Fibroblast of lung (primary cell): ENCODE data around the gene RCN1. TPM values are rescaled to one million over a fixed set of nuclear protein-coding genes. Genes with fewer than 3 reads are reported as not detected.
A peak's percentile ranks its signal among the peaks of the same experiment; 100 is the strongest.

Source experiments
- DNase-seq, 2 donors: peaks; one replicate each; pipeline versions ENCODE4 v3.0.0 to v3.0.0-alpha.2; 2010; ENCODE audit warnings: low read depth in 2 of 2
- H2AFZ ChIP-seq: 2 replicates; pipeline ENCODE4 v1.5.1; 2012; ENCODE audit warnings: low read length, control low read depth, inconsistent platforms
- H3K27ac ChIP-seq: 2 replicates; pipeline ENCODE4 v1.5.1; 2011; ENCODE audit warnings: low read length, control low read depth; ENCODE audit not compliant: insufficient read depth
- H3K27me3 ChIP-seq: 2 replicates; pipeline ENCODE4 v1.5.1; 2011; ENCODE audit warnings: mild to moderate bottlenecking, low read length; ENCODE audit not compliant: control insufficient read depth, insufficient read depth
- H3K36me3 ChIP-seq: 2 replicates; pipeline ENCODE4 v1.5.1; 2011; ENCODE audit warnings: low read length; ENCODE audit not compliant: control insufficient read depth, insufficient read depth
- H3K4me1 ChIP-seq: 2 replicates; pipeline ENCODE4 v1.5.1; 2011; ENCODE audit warnings: low read length; ENCODE audit not compliant: control insufficient read depth, insufficient read depth; ENCODE audit errors: extremely low read depth
- H3K4me2 ChIP-seq: 2 replicates; pipeline ENCODE4 v1.5.1; 2011; ENCODE audit warnings: low read length, control low read depth; ENCODE audit not compliant: insufficient read depth; ENCODE audit errors: extremely low read depth
- H3K4me3 ChIP-seq, 4 experiments: fragments of 200-600 bp in 1 of 4; sonication (generic) in 1 of 4; replicated peaks in 1 of 4; 2 replicates each; pipeline ENCODE4 v1.5.1; 2011 to 2016; ENCODE audit warnings: low read length in 4 of 4, low read depth in 3 of 4, mild to moderate bottlenecking in 3 of 4, control low read depth in 2 of 4, inconsistent platforms in 1 of 4, mixed read lengths in 1 of 4; ENCODE audit not compliant: insufficient read depth in 1 of 4; ENCODE audit errors: control extremely low read depth in 1 of 4
- H3K79me2 ChIP-seq: 2 replicates; pipeline ENCODE4 v1.5.1; 2012; ENCODE audit warnings: mild to moderate bottlenecking, low read length, inconsistent platforms; ENCODE audit not compliant: control insufficient read depth, insufficient read depth
- H3K9ac ChIP-seq: 2 replicates; pipeline ENCODE4 v1.5.1; 2011; ENCODE audit warnings: mild to moderate bottlenecking, low read length, control low read depth; ENCODE audit not compliant: insufficient read depth
- H3K9me3 ChIP-seq: 2 replicates; pipeline ENCODE4 v1.5.1; 2012; ENCODE audit warnings: low read depth, low read length; ENCODE audit not compliant: control insufficient read depth, insufficient read depth
- H4K20me1 ChIP-seq: 2 replicates; pipeline ENCODE4 v1.5.1; 2011; ENCODE audit warnings: low read length; ENCODE audit not compliant: control insufficient read depth, insufficient read depth; ENCODE audit errors: extremely low read depth
- CTCF ChIP-seq, 2 donors: IDR thresholded peaks in 1 of 2; conservative IDR thresholded peaks in 1 of 2; 1 replicate in 1 of 2; 2 replicates in 1 of 2; pipeline ENCODE4 v1.5.1; 2011 to 2012; ENCODE audit warnings: low read length in 2 of 2, control low read depth in 1 of 2, inconsistent platforms in 1 of 2, low read depth in 1 of 2, mild to moderate bottlenecking in 1 of 2
- EZH2 ChIP-seq: IDR thresholded peaks from 2 replicates; pipeline ENCODE4 v1.5.1; 2012; ENCODE audit warnings: low read length, control low read depth, mild to moderate bottlenecking; ENCODE audit errors: missing control alignments
- polyA minus RNA-seq: library from RNA; depleted of rRNA, polyadenylated mRNA; stranded (reverse); fragments of >200 nt; gene quantifications from 2 replicates; pipeline ENCODE4 v1.2.3, GENCODE V29; 2011; ENCODE audit warnings: low replicate concordance
- polyA plus RNA-seq, 2 donors: library from polyadenylated mRNA; depleted of rRNA in 1 of 2; stranded (reverse) in 1 of 2; unstranded in 1 of 2; fragments of >200 nt; gene quantifications; 2 replicates each; pipeline ENCODE4 v1.2.1, GENCODE V29; 2011 to 2012; ENCODE audit warnings: missing spikeins in 1 of 2
- total RNA-seq: library from RNA; depleted of rRNA; stranded (reverse); fragments of >200 nt; gene quantifications from 2 replicates; pipeline ENCODE4 v1.2.1, GENCODE V29; 2014

The RCN1 gene
- total RNA-seq (253 and 371 TPM in 2 replicates), polyA plus RNA-seq (312 and 436 TPM in 2 replicates), polyA minus RNA-seq (19.5 and 24.4 TPM in 2 replicates)
- 306 and 422 TPM in 2 replicates for polyA plus RNA-seq (2012)

- DNase-seq = peak; percentile 85 to 88
- Histone ChIP-seq H3K27me3 (no peaks in the 10 kb centered on the region), H2AFZ (peak within 1 kb of the TSS; percentile 57), H3K36me3 (no peaks in the 10 kb centered on the region), H3K9me3 (no peaks in the 10 kb centered on the region), H3K4me3 (peak within 1 kb of the TSS; percentile 86 to 93 (median 88)), H3K4me2 (peak within 1 kb of the TSS; percentile 89), H3K9ac (peak within 1 kb of the TSS; percentile 95), H3K4me1 (peaks cover 24% of the 10 kb centered on the region), H4K20me1 (no peaks in the 10 kb centered on the region), H3K27ac (peak within 1 kb of the TSS; percentile 97), H3K79me2 (peaks cover 47% of the 10 kb centered on the region)
- no peak for TF ChIP-seq EZH2
- no peak for TF ChIP-seq CTCF (conservative IDR thresholded peaks at IDR 0.05 in 1 of 2, IDR thresholded peaks at IDR 0.05 in 1 of 2; ENCODE audit: low read depth in 1 of 2, low read length in 2 of 2)
These were observed at the start of gene RCN1 for GRCh38 chr11:32090545-32091370. RCN1 (plus strand) TSS chr11:32091074; CDS start chr11:32091197, 123 bp downstream.

DNA sequence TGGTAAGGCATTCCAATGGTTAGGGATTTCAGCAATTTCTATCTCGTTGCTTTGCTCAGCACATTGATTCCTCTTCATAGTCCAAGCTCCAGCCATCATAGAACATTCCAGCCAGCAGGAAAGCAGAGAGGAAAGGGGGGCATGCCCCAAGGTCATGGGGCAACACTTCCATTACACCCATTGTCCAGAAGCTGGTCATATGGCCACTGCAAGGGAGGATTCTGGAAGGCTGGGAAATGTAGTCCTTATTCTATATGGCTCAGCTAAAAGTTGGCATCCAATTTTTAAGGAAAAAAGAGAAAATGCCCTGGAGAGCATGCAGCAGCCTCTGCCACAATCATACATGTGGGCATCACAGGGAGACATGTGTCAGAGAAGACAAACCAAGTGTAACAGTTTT lies 47.1 kb upstream of the RCN1 start:
- TF ChIP-seq EZH2 = no peak
- no peak for TF ChIP-seq CTCF (conservative IDR thresholded peaks at IDR 0.05 in 1 of 2, IDR thresholded peaks at IDR 0.05 in 1 of 2; ENCODE audit: low read depth in 1 of 2, low read length in 2 of 2)
- Histone ChIP-seq H3K9me3 (no peaks in the 10 kb centered on the region), H2AFZ (no peak overlapping the region), H3K4me3 (no peak overlapping the region), H3K79me2 (no peaks in the 10 kb centered on the region), H3K4me1 (no peaks in the 10 kb centered on the region), H4K20me1 (no peaks in the 10 kb centered on the region), H3K36me3 (no peaks in the 10 kb centered on the region), H3K27me3 (no peaks in the 10 kb centered on the region), H3K4me2 (no peak overlapping the region), H3K27ac (no peak overlapping the region), H3K9ac (no peak overlapping the region)
- no peak for DNase-seq

DNA sequence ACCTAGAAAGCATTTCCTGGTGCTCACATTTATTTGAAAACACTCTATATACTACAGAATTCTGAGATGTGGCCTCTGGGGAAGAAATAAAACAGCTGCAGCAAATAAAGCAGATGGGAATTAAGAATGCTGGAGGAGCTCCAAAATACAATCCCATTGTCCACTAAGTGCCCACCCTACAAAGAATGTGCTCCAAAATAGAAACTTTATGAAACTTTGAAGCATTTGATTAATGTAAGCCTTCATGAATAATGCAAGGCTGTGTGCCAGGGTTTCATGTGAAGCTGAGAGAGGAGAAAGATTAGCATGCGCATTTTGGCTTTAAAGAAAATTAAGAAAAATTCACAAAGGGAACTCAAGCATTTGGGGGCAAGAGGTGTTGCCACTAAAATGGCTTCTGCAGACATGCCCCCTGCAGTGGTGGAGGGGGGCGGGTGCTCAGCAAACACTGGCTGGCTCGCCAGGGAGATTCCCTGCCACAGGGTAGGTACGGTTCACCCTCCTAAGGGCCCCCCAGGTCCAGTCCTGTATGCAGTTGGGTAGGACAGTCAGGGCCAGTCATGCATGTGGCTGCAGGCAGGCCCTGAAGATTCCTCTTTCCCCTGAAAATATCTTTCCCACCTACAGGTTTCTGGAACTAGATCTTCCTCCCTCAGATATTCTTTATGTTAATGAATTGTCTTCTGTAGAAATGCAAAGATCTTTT lies 46.6 kb upstream of the RCN1 start:
- no peak overlapping the region for H3K9ac ChIP-seq
- no peak overlapping the region for H3K4me2 ChIP-seq
- H3K79me2 ChIP-seq = no peaks in the 10 kb centered on the region
- H2AFZ ChIP-seq = no peak overlapping the region
- H3K27ac ChIP-seq = no peak overlapping the region
- peak in 1 of 2 donors; percentile 32 for DNase-seq
- H3K27me3 ChIP-seq = no peaks in the 10 kb centered on the region
- no peak overlapping the region for H3K4me3 ChIP-seq
- no peak for TF ChIP-seq CTCF (conservative IDR thresholded peaks at IDR 0.05 in 1 of 2, IDR thresholded peaks at IDR 0.05 in 1 of 2; ENCODE audit: low read depth in 1 of 2, low read length in 2 of 2)
- TF ChIP-seq EZH2 = no peak
- no peaks in the 10 kb centered on the region for H3K9me3 ChIP-seq
- H3K4me1 ChIP-seq = no peaks in the 10 kb centered on the region
- no peaks in the 10 kb centered on the region for H4K20me1 ChIP-seq
- no peaks in the 10 kb centered on the region for H3K36me3 ChIP-seq
